ENCODE data around the gene GPR50. TPM values are rescaled to one million over a fixed set of nuclear protein-coding genes. Genes with fewer than 3 reads are reported as not detected.

The GPR50 gene
- total RNA-seq, 4 donors from 2014 or later: 0.18 to 0.19 TPM; not detected in 2

DNA sequence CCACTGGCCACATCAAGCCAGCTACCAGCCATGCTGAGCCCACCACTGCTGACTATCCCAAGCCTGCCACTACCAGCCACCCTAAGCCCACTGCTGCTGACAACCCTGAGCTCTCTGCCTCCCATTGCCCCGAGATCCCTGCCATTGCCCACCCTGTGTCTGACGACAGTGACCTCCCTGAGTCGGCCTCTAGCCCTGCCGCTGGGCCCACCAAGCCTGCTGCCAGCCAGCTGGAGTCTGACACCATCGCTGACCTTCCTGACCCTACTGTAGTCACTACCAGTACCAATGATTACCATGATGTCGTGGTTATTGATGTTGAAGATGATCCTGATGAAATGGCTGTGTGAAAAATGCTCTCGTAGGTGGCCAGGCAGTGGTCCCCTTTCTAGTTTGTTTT, 4.7 kb downstream of the GPR50 start:
- intact Hi-C loops (cut with DNase I): no loop called here
- DNase-seq: no peak
- H3K36me3 ChIP-seq: no peaks in the 10 kb centered on the region
- H3K27ac ChIP-seq: no peak overlapping the region
- TF ChIP-seq, protein P1, sequence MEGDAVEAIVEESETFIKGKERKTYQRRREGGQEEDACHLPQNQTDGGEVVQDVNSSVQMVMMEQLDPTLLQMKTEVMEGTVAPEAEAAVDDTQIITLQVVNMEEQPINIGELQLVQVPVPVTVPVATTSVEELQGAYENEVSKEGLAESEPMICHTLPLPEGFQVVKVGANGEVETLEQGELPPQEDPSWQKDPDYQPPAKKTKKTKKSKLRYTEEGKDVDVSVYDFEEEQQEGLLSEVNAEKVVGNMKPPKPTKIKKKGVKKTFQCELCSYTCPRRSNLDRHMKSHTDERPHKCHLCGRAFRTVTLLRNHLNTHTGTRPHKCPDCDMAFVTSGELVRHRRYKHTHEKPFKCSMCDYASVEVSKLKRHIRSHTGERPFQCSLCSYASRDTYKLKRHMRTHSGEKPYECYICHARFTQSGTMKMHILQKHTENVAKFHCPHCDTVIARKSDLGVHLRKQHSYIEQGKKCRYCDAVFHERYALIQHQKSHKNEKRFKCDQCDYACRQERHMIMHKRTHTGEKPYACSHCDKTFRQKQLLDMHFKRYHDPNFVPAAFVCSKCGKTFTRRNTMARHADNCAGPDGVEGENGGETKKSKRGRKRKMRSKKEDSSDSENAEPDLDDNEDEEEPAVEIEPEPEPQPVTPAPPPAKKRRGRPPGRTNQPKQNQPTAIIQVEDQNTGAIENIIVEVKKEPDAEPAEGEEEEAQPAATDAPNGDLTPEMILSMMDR (IDR thresholded peaks at IDR 0.05): no peak
- no peak for TF ChIP-seq POLR2A (IDR thresholded peaks at IDR 0.05)
- peaks cover 0 to 66% (median 2%) of the 10 kb centered on the region in 4 donors for H3K27me3 ChIP-seq
- peaks cover 0 to 10% (median 0%) of the 10 kb centered on the region in 3 donors for H3K9me3 ChIP-seq
- no peak overlapping the region for H3K4me3 ChIP-seq
- peaks cover 0 to 23% (median 0%) of the 10 kb centered on the region in 3 donors for H3K4me1 ChIP-seq
- 68 to 70% methylated on average over 3 to 6 of the region's 7 CpGs for WGBS, 2 donors

DNA sequence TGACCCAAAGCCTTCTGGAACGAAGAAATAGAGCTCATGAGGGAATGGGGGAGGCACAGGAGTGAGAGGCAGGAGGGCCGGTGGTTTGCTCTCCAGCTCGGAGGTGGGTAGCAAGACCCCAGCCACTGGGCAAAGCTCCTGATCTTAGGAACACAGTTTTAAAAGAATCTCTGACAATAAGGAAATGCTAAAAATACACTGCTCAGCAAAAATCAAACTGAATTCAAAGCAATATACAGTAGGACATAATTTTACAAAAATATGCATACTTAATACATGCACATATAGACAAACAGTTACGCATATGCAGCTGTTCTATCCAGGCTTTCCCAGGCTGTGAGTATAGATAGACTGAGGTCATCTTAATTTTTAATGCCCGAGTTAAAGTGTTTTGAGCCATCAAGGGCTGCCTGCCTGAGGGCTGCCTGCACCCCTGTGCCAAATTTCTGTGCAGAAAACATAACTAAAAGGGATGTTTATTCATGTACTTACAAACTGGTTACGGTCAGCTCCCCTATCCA, 6.9 kb downstream of the GPR50 start:
- TF ChIP-seq, protein P1 (IDR thresholded peaks at IDR 0.05): no peak
- no peak for TF ChIP-seq POLR2A (IDR thresholded peaks at IDR 0.05)
- intact Hi-C loops (cut with DNase I): no loop called here
- DNase-seq: no peak
- Histone ChIP-seq H3K27me3 (peaks cover 0 to 44% (median 0%) of the 10 kb centered on the region in 4 donors), H3K36me3 (no peaks in the 10 kb centered on the region), H3K27ac (no peak overlapping the region), H3K9me3 (no peaks in the 10 kb centered on the region), H3K4me3 (no peak overlapping the region), H3K4me1 (peaks cover 0 to 7% (median 0%) of the 10 kb centered on the region in 3 donors)
- WGBS, 2 donors: 40 to 57% methylated on average over 5 to 6 of the region's 6 CpGs

DNA sequence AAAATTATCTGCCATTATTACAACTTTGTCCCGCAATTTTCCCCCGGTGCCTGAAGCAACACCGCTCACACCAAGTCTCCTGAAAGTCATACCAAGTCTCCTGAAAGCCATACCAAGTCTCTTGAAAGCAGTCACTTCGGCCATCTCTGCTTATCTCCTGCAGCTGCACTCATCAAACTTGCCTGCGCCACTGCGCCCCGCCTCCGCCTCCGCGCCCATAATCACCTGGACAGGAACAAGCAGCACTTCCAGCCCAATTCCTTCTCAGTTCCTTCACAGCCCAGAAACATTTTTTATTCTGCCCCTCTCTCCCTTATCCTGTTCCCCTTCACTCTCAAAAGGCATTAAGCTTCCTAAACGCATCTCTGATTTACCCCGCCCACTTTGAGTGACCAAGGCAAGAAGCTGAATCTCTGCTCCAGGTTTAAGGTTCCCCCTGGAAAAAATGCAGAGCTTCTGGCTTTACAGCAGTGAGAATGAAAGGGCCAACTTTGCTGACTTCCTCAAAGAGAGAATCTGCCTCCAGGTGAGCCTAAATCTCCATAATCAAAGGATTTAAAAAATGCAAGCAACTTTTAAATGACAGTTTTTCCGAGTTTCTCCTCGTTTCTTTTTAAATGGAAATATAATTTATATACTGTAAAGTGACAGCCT, 7.7 kb downstream of the GPR50 start:
- Histone ChIP-seq H3K4me1 (no peaks in the 10 kb centered on the region), H3K9me3 (no peaks in the 10 kb centered on the region), H3K27ac (no peak overlapping the region), H3K27me3 (peaks cover 0 to 37% (median 0%) of the 10 kb centered on the region in 4 donors), H3K4me3 (no peak overlapping the region), H3K36me3 (no peaks in the 10 kb centered on the region)
- WGBS, 2 donors: 5 to 40% methylated on average over 12 to 14 of the region's 14 CpGs
- no peak for DNase-seq
- intact Hi-C loops (cut with DNase I): no loop called here
- no peak for TF ChIP-seq POLR2A (IDR thresholded peaks at IDR 0.05)
- TF ChIP-seq, protein P1 (IDR thresholded peaks at IDR 0.05): no peak

DNA sequence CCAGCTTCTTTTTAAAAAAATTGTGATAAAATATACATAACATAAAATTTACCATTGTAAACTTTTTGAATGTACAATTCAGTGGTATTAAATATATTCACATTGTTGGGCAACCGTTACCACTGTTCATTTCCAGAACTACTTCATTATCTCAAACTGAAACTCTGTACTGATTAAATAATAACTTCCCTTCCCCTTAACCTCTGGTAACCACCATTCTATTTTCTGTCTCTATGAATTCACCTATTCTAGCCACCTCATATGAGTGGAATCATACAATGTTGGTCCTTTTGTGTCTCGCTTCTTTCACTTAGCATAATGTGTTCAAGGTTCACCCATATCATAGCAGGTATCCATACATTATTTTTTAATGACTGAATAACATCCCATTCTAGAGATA, 8.3 kb downstream of the GPR50 start:
- no peaks in the 10 kb centered on the region for H3K36me3 ChIP-seq
- no peak overlapping the region for H3K27ac ChIP-seq
- no peaks in the 10 kb centered on the region for H3K4me1 ChIP-seq
- DNase-seq: no peak
- WGBS, 2 donors: 48 to 81% methylated on average over 2 of the region's 2 CpGs
- H3K9me3 ChIP-seq: no peaks in the 10 kb centered on the region
- TF ChIP-seq POLR2A (IDR thresholded peaks at IDR 0.05): no peak
- TF ChIP-seq, protein P1 (IDR thresholded peaks at IDR 0.05): no peak
- peaks cover 0 to 30% (median 0%) of the 10 kb centered on the region in 4 donors for H3K27me3 ChIP-seq
- intact Hi-C loops (cut with DNase I): no loop called here
- no peak overlapping the region for H3K4me3 ChIP-seq

DNA sequence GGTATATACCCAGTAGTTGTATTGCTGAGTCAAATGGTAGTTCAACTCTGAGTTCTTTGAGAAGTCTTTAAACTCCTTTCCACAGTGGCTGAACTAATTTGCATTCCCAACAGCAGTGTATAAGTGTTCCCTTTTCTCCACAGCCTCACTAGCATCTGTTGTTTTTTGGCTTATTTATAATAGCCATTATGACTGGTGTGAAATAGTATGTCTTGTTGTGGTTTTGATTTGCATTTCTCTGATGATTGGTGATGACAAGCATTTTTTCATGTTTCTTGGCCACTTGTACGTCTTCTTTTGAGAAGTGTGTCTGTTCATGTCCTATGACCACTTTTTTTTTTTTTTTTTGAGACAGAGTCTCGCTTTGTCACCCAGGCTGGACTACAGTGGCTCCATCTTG, 30.5 kb downstream of the GPR50 start:
- Histone ChIP-seq H3K27ac (no peak overlapping the region), H3K4me1 (no peaks in the 10 kb centered on the region), H3K27me3 (no peaks in the 10 kb centered on the region), H3K4me3 (no peak overlapping the region), H3K9me3 (no peaks in the 10 kb centered on the region), H3K36me3 (no peaks in the 10 kb centered on the region)
- WGBS, 2 donors: 39 to 45% methylated on average over 2 of the region's 2 CpGs
- TF ChIP-seq POLR2A (IDR thresholded peaks at IDR 0.05): no peak
- TF ChIP-seq, protein P1 (IDR thresholded peaks at IDR 0.05): no peak
- intact Hi-C loops (cut with DNase I): no loop called here
- no peak for DNase-seq

Measured in esophagus squamous epithelium (tissue), 5 donors.